IMR-90 (cell line): Measurements from ENCODE around the gene CDRT15.

ENCODE experiments used
- BHLHE40 ChIP-seq: fragments of 150-350 bp; IDR thresholded peaks from 2 replicates; pipeline ENCODE4 v1.6.1; 2016; ENCODE audit warnings: mild to moderate bottlenecking, low read depth, low read length
- CEBPB ChIP-seq: IDR thresholded peaks from 2 replicates; pipeline ENCODE4 v1.6.1; 2012; ENCODE audit warnings: low read depth, low read length, improper control_type of control experiment
- CHD1 ChIP-seq: IDR thresholded peaks from 2 replicates; pipeline ENCODE4 v1.6.1; 2012; ENCODE audit warnings: low read depth, low read length, improper control_type of control experiment
- FOS ChIP-seq: fragments of 150-350 bp; IDR thresholded peaks from 2 replicates; pipeline ENCODE4 v1.6.1; 2016; ENCODE audit warnings: low read depth, low read length
- MAFK ChIP-seq: IDR thresholded peaks from 2 replicates; pipeline ENCODE4 v1.6.1; 2012; ENCODE audit warnings: low read depth, low read length, improper control_type of control experiment
- POLR2A ChIP-seq: IDR thresholded peaks from 2 replicates; pipeline ENCODE4 v1.6.1; 2012; ENCODE audit warnings: mild to moderate bottlenecking, low read depth, low read length
- RAD21 ChIP-seq: IDR thresholded peaks from 2 replicates; pipeline ENCODE4 v1.6.1; 2012; ENCODE audit warnings: low read length, improper control_type of control experiment
- TF ChIP-seq, protein P1 (sequence below): conservative IDR thresholded peaks from 2 replicates; pipeline ENCODE4 v1.5.1; 2012; ENCODE audit warnings: mild to moderate bottlenecking, low read depth, low read length, improper control_type of control experiment

DNA sequence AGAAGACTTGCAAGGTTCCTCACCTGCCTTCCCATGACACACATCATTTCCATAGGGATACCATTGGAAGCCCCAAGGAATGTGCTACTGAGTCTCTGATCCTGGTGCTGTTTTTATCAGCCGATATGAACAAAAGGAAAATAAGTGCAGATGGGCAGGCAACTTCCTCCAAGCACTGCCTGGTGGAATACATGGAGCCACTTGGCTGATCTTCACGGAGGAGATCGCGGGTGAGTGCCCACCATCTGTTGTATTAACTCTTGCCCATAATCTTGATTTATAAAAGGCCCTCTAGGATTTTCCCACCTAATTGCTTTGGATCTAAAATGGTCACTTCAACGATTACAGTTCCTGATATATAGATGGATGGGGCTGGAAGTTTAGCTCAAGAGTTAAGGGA, 24.7 kb upstream of the CDRT15 start:
- TF ChIP-seq, protein P1, sequence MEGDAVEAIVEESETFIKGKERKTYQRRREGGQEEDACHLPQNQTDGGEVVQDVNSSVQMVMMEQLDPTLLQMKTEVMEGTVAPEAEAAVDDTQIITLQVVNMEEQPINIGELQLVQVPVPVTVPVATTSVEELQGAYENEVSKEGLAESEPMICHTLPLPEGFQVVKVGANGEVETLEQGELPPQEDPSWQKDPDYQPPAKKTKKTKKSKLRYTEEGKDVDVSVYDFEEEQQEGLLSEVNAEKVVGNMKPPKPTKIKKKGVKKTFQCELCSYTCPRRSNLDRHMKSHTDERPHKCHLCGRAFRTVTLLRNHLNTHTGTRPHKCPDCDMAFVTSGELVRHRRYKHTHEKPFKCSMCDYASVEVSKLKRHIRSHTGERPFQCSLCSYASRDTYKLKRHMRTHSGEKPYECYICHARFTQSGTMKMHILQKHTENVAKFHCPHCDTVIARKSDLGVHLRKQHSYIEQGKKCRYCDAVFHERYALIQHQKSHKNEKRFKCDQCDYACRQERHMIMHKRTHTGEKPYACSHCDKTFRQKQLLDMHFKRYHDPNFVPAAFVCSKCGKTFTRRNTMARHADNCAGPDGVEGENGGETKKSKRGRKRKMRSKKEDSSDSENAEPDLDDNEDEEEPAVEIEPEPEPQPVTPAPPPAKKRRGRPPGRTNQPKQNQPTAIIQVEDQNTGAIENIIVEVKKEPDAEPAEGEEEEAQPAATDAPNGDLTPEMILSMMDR: no peak
- TF ChIP-seq POLR2A (no peak), RAD21 (no peak), BHLHE40 (no peak), CEBPB (no peak), MAFK (no peak), CHD1 (no peak), FOS (no peak)
